ENCODE data around the gene RSKR.
"Not testable (repeated sequence)": the region's sequence is repeated elsewhere in the genome, so short reads cannot be mapped to it uniquely, and the experiment has no call there.

The RSKR gene

GRCh38 chr17:28577466-28577824, 36.5 kb downstream of the RSKR start:
- H3K4me3 ChIP-seq, result no peak overlapping the region
- TF ChIP-seq POLR2AphosphoS5 (IDR thresholded peaks at IDR 0.05; ENCODE audit: borderline replicate concordance, low read depth, low read length) (no peak), EZH2 (IDR thresholded peaks at IDR 0.05) (no peak), FOXP2 (optimal IDR thresholded peaks at IDR 0.05; ENCODE audit: control extremely low read depth, extremely low read length, insufficient read depth) (no peak)
- no peak overlapping the region for H3K9ac ChIP-seq (ENCODE audit: insufficient read length)
- H3K27ac ChIP-seq, result peak overlapping the region; percentile 28; the same call in 1 of the 2 replicates
- peaks cover 51% of the 10 kb centered on the region for H3K36me3 ChIP-seq (ENCODE audit: insufficient read depth, low read length)
- H3K9me3 ChIP-seq (ENCODE audit: low read depth, low read length), result no peaks in the 10 kb centered on the region
- DNase-seq (ENCODE audit: low read depth, low spot score), result no peak

GRCh38 chr17:28576758-28577465, 37.1 kb downstream of the RSKR start, which contains the start of gene ALDOC:
TSS of gene ALDOC (minus strand) at chr17:28576895. CDS start at chr17:28575532, 1,363 bp downstream.
- Histone ChIP-seq H3K36me3 (ENCODE audit: insufficient read depth, low read length) (peaks cover 46% of the 10 kb centered on the region), H3K9ac (ENCODE audit: insufficient read length) (no peak within 1 kb of the TSS), H3K27ac (peak within 1 kb of the TSS; percentile 28; the same call in 1 of the 2 replicates), H3K4me3 (no peak within 1 kb of the TSS), H3K9me3 (ENCODE audit: low read depth, low read length) (no peaks in the 10 kb centered on the region)
- no peak for DNase-seq (ENCODE audit: low read depth, low spot score)
- no peak for TF ChIP-seq FOXP2 (optimal IDR thresholded peaks at IDR 0.05; ENCODE audit: control extremely low read depth, extremely low read length, insufficient read depth)
- TF ChIP-seq EZH2 (IDR thresholded peaks at IDR 0.05), result no peak
- peak; percentile 51 for TF ChIP-seq POLR2AphosphoS5 (IDR thresholded peaks at IDR 0.05; ENCODE audit: borderline replicate concordance, low read depth, low read length)

GRCh38 chr17:28576016-28576415, 38.0 kb downstream of the RSKR start:
- not testable (repeated sequence) for DNase-seq (ENCODE audit: low read depth, low spot score); H3K4me3 ChIP-seq; H3K9me3 ChIP-seq (ENCODE audit: low read depth, low read length); H3K27ac ChIP-seq; H3K9ac ChIP-seq (ENCODE audit: insufficient read length)
- H3K36me3 ChIP-seq (ENCODE audit: insufficient read depth, low read length), result peaks cover 41% of the 10 kb centered on the region

GRCh38 chr17:28575126-28575795, 38.7 kb downstream of the RSKR start:
- H3K9me3 ChIP-seq (ENCODE audit: low read depth, low read length), result no peaks in the 10 kb centered on the region
- no peak overlapping the region for H3K27ac ChIP-seq
- DNase-seq (ENCODE audit: low read depth, low spot score), result no peak
- TF ChIP-seq POLR2AphosphoS5 (IDR thresholded peaks at IDR 0.05; ENCODE audit: borderline replicate concordance, low read depth, low read length) (no peak), FOXP2 (optimal IDR thresholded peaks at IDR 0.05; ENCODE audit: control extremely low read depth, extremely low read length, insufficient read depth) (no peak), EZH2 (IDR thresholded peaks at IDR 0.05) (no peak)
- no peak overlapping the region for H3K4me3 ChIP-seq
- peaks cover 34% of the 10 kb centered on the region for H3K36me3 ChIP-seq (ENCODE audit: insufficient read depth, low read length)
- no peak overlapping the region for H3K9ac ChIP-seq (ENCODE audit: insufficient read length)

GRCh38 chr17:28574526-28574925, 39.5 kb downstream of the RSKR start:
- no peak for TF ChIP-seq FOXP2 (optimal IDR thresholded peaks at IDR 0.05; ENCODE audit: control extremely low read depth, extremely low read length, insufficient read depth)
- TF ChIP-seq EZH2 (IDR thresholded peaks at IDR 0.05), result no peak
- no peak for TF ChIP-seq POLR2AphosphoS5 (IDR thresholded peaks at IDR 0.05; ENCODE audit: borderline replicate concordance, low read depth, low read length)
- no peak for DNase-seq (ENCODE audit: low read depth, low spot score)
- peaks cover 27% of the 10 kb centered on the region for H3K36me3 ChIP-seq (ENCODE audit: insufficient read depth, low read length)

GRCh38 chr17:28573966-28574480, 40.0 kb downstream of the RSKR start:
- peaks cover 22% of the 10 kb centered on the region for H3K36me3 ChIP-seq (ENCODE audit: insufficient read depth, low read length)
- DNase-seq (ENCODE audit: low read depth, low spot score), result no peak
- TF ChIP-seq EZH2 (IDR thresholded peaks at IDR 0.05) (no peak), POLR2AphosphoS5 (IDR thresholded peaks at IDR 0.05; ENCODE audit: borderline replicate concordance, low read depth, low read length) (no peak), FOXP2 (optimal IDR thresholded peaks at IDR 0.05; ENCODE audit: control extremely low read depth, extremely low read length, insufficient read depth) (no peak)

More at GRCh38 chr17:28574526-28574925, 39.5 kb downstream of the RSKR start:
- H3K4me3 ChIP-seq, result no peak overlapping the region
- H3K9me3 ChIP-seq (ENCODE audit: low read depth, low read length), result no peaks in the 10 kb centered on the region
- H3K9ac ChIP-seq (ENCODE audit: insufficient read length), result no peak overlapping the region
- no peak overlapping the region for H3K27ac ChIP-seq

GRCh38 chr17:28573521-28573920, 40.5 kb downstream of the RSKR start:
- DNase-seq (ENCODE audit: low read depth, low spot score), result no peak
- no peak for TF ChIP-seq EZH2 (IDR thresholded peaks at IDR 0.05)
- no peak for TF ChIP-seq POLR2AphosphoS5 (IDR thresholded peaks at IDR 0.05; ENCODE audit: borderline replicate concordance, low read depth, low read length)
- no peak for TF ChIP-seq FOXP2 (optimal IDR thresholded peaks at IDR 0.05; ENCODE audit: control extremely low read depth, extremely low read length, insufficient read depth)
- no peak overlapping the region for H3K4me3 ChIP-seq
- no peak overlapping the region for H3K27ac ChIP-seq
- H3K36me3 ChIP-seq (ENCODE audit: insufficient read depth, low read length), result peaks cover 17% of the 10 kb centered on the region
- no peak overlapping the region for H3K9ac ChIP-seq (ENCODE audit: insufficient read length)
- no peaks in the 10 kb centered on the region for H3K9me3 ChIP-seq (ENCODE audit: low read depth, low read length)

More at GRCh38 chr17:28573966-28574480, 40.0 kb downstream of the RSKR start:
- Histone ChIP-seq H3K27ac (no peak overlapping the region), H3K4me3 (no peak overlapping the region), H3K9ac (ENCODE audit: insufficient read length) (no peak overlapping the region), H3K9me3 (ENCODE audit: low read depth, low read length) (no peaks in the 10 kb centered on the region)

- H3K36me3 ChIP-seq (ENCODE audit: insufficient read depth, low read length), result peaks cover 12% of the 10 kb centered on the region
- no peak overlapping the region for H3K4me3 ChIP-seq
- no peak for DNase-seq (ENCODE audit: low read depth, low spot score)
- no peak overlapping the region for H3K9ac ChIP-seq (ENCODE audit: insufficient read length)
- no peaks in the 10 kb centered on the region for H3K9me3 ChIP-seq (ENCODE audit: low read depth, low read length)
- TF ChIP-seq EZH2 (IDR thresholded peaks at IDR 0.05), result no peak
- no peak for TF ChIP-seq POLR2AphosphoS5 (IDR thresholded peaks at IDR 0.05; ENCODE audit: borderline replicate concordance, low read depth, low read length)
- no peak for TF ChIP-seq FOXP2 (optimal IDR thresholded peaks at IDR 0.05; ENCODE audit: control extremely low read depth, extremely low read length, insufficient read depth)
- H3K27ac ChIP-seq, result no peak overlapping the region
Observed at GRCh38 chr17:28573040-28573380, 41.0 kb downstream of the RSKR start.

Measured in SK-N-MC (cell line).